ENCODE results near the gene KRTAP11-1. TPM values are rescaled to one million over a fixed set of nuclear protein-coding genes. Genes with fewer than 3 reads are reported as not detected.

KRTAP11-1 gene
- total and polyA plus RNA-seq, 10 donors: not detected

DNA sequence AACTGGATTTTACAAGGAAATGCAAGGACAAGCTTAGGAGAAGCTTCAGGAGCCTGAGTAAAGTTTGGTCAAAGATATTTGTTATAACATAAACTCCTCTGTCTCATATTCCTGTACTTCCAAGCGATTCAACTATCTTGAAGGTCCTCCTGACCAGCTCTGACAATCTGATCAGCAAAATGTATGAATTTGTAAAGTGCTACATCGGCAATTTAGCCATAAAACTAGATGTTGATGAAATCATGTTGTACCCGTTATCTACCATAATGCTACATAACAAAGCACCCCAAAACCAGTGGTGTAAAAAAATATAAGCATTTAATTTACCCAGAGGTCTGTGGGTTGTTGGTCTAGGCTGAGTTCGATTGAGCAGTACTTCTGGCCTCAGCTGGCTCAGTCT is 19.5 kb upstream of the KRTAP11-1 start:
- intact Hi-C loops (cut with DNase I; ENCODE audit: low total_unique reads): no loop called here
- DNase-seq: no peak
- H3K27me3 ChIP-seq (replicated peaks in 1 of 7): no peaks in the 10 kb centered on the region
- no peak overlapping the region for H3K4me3 ChIP-seq
- WGBS, 5 donors: 58 to 76% (median 66%) methylated on average over 4 of the region's 4 CpGs
- H3K27ac ChIP-seq: no peak overlapping the region
- no peak for TF ChIP-seq POLR2A (IDR thresholded peaks at IDR 0.05)
- TF ChIP-seq POLR2AphosphoS5 (IDR thresholded peaks at IDR 0.05): no peak
- TF ChIP-seq CTCF (IDR thresholded peaks at IDR 0.05 in 8 of 11, conservative IDR thresholded peaks at IDR 0.05 in 3 of 11): no peak
- H3K4me1 ChIP-seq: no peaks in the 10 kb centered on the region
- H3K36me3 ChIP-seq: no peaks in the 10 kb centered on the region
- H3K9me3 ChIP-seq: no peaks in the 10 kb centered on the region

DNA sequence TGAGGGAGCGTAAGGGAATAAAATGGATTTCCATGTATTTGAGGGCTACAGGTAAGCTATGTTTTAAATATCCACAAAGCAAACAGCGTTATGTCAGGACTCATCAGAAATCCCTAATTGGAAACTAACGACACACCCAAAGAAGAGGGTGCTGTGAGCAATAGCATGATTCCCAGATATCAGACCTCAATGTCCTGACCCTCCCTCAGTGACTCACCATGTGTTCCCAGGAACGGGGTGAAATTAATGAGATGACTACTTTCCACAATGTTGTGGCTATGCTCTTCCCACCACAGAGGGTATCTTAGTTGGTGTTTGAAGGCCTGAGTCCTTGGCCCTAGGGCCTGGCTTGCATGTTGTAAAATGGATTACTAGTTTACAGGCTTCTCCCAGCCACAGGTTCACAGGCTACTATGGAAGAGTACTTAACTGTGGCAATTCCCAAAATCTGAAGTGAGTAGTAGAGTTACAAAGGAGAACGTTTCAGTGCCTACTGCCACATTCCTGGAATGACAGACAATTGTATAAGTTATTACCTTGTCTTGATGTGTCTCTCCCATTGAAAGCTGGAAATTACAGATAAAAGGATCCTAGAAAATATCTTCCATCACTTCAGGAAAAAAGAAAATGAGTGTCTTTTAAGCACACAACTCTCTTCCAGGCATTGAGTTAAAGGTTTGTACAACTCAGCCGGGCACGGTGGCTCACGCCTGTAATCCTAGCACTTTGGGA is 1.7 kb upstream of the KRTAP11-1 start:
- H3K9me3 ChIP-seq: peaks cover 0 to 6% (median 0%) of the 10 kb centered on the region in 8 donors
- intact Hi-C loops (cut with DNase I; ENCODE audit: low total_unique reads): no loop called here
- no peaks in the 10 kb centered on the region for H3K4me1 ChIP-seq
- no peaks in the 10 kb centered on the region for H3K27me3 ChIP-seq (replicated peaks in 1 of 7)
- WGBS, 5 donors: 84 to 92% (median 88%) methylated on average over 8 of the region's 8 CpGs
- no peak for DNase-seq
- no peak overlapping the region for H3K27ac ChIP-seq
- no peak for TF ChIP-seq POLR2AphosphoS5 (IDR thresholded peaks at IDR 0.05)
- TF ChIP-seq POLR2A (IDR thresholded peaks at IDR 0.05): no peak
- no peak for TF ChIP-seq CTCF (IDR thresholded peaks at IDR 0.05 in 8 of 11, conservative IDR thresholded peaks at IDR 0.05 in 3 of 11)
- H3K36me3 ChIP-seq: no peaks in the 10 kb centered on the region
- H3K4me3 ChIP-seq: no peak overlapping the region

DNA sequence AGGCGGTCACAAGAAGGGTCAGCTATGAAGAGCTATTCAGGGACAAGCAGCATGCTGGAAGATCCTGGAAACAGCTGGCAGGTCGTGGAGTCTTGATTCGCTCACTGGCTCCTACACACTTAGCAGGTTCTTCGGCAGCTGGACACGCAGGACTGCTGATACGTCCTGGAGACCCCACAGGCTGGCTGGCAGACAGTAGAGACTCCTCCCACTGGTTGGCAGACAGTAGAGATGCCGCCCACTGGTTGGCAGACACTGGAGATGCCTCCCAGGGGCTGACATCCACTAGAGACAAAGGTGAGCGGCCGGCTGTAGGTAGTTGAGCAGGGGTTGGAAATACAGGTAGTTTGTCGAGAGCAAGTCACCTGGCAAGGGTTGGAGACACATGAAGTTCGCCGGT is 466 bp downstream of the KRTAP11-1 start:
- Histone ChIP-seq H3K4me3 (no peak overlapping the region), H3K27ac (no peak overlapping the region), H3K27me3 (replicated peaks in 1 of 7) (no peaks in the 10 kb centered on the region), H3K9me3 (no peaks in the 10 kb centered on the region), H3K4me1 (no peaks in the 10 kb centered on the region), H3K36me3 (no peaks in the 10 kb centered on the region)
- no peak for TF ChIP-seq POLR2AphosphoS5 (IDR thresholded peaks at IDR 0.05)
- no peak for TF ChIP-seq POLR2A (IDR thresholded peaks at IDR 0.05)
- no peak for TF ChIP-seq CTCF (IDR thresholded peaks at IDR 0.05 in 8 of 11, conservative IDR thresholded peaks at IDR 0.05 in 3 of 11)
- WGBS, 5 donors: 69 to 78% (median 77%) methylated on average over 9 to 12 of the region's 12 CpGs
- DNase-seq: peak; percentile 67
- intact Hi-C loops (cut with DNase I; ENCODE audit: low total_unique reads): no loop called here

DNA sequence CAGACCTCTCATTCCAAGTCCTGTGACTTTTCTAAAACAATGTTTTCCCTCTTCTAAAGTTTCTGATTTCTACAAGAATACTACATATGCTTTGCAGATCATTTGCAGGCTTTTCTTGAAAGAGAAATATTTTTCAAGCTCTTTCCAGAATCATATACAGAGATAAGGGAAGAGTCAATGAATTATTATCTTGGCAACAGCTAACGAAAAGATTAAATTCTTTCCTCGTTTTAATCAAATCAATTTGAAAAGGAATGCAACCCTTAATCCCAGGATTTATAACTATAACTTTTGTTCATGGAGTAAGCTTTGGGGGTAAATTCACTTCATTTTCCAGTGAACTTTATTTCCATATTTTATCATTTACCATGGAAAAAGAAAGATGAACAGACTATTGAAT is 6.9 kb downstream of the KRTAP11-1 start:
- intact Hi-C loops (cut with DNase I; ENCODE audit: low total_unique reads): no loop called here

More for the DNA sequence above, 6.9 kb downstream of the KRTAP11-1 start:
- Histone ChIP-seq H3K27me3 (replicated peaks in 1 of 7) (no peaks in the 10 kb centered on the region), H3K27ac (no peak overlapping the region), H3K4me3 (no peak overlapping the region), H3K36me3 (no peaks in the 10 kb centered on the region), H3K4me1 (no peaks in the 10 kb centered on the region), H3K9me3 (peaks cover 0 to 9% (median 7%) of the 10 kb centered on the region in 8 donors)
- TF ChIP-seq POLR2AphosphoS5 (IDR thresholded peaks at IDR 0.05): no peak
- no peak for TF ChIP-seq CTCF (IDR thresholded peaks at IDR 0.05 in 8 of 11, conservative IDR thresholded peaks at IDR 0.05 in 3 of 11)
- no peak for TF ChIP-seq POLR2A (IDR thresholded peaks at IDR 0.05)
- whole genome bisulfite sequencing, 5 donors: 72 to 93% (median 87%) methylated on average over 2 of the region's 2 CpGs
- DNase-seq: no peak

Data from spleen (tissue), 11 donors.